Measurements from ENCODE around the gene RSBN1.

GRCh38 chr1:113834716-113835115 is 22.4 kb upstream of the RSBN1 start:
- TF ChIP-seq CTCF (IDR thresholded peaks at IDR 0.05; ENCODE audit: poor library complexity) (no peak), EZH2 (IDR thresholded peaks at IDR 0.05; ENCODE audit: borderline replicate concordance) (no peak)

All from hepatocyte (in vitro differentiated cells).